ENCODE data around the gene LZTS2.

The LZTS2 gene

DNA sequence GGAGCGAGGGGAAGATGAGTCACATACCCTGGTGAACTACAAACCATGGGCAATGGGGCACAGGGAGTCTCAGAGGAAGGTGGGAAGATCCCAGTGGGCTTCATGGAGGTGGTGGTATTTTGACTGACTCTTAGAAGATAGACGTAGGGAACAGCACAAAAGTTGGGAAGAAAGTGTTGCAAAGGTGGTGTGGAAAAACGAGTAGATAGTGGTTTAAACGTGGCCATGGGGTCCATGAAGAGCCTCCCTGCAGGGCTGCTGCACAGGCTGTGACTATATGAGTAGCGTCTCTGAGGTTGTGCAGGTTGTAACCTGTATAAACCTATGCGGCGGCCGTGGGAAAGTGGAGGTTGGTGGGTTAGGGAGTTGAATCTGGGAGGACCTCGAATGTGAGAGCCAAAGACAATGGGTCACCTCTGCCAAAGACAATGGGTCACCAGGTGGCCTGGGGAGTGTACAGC is 13.8 kb downstream of the LZTS2 start:
- no peak for ATAC-seq
- no peak for TF ChIP-seq TOX (CRISPR knock-in tag; IDR thresholded peaks at IDR 0.05; ENCODE audit: borderline replicate concordance)
- no peak for TF ChIP-seq CSRNP3 (CRISPR knock-in tag; IDR thresholded peaks at IDR 0.05)
- no peak for TF ChIP-seq TSHZ2 (CRISPR knock-in tag; IDR thresholded peaks at IDR 0.05)
- no peak for TF ChIP-seq TCF4 (CRISPR knock-in tag; IDR thresholded peaks at IDR 0.05; ENCODE audit: borderline replicate concordance)
- no peak for TF ChIP-seq PPARA (CRISPR knock-in tag; IDR thresholded peaks at IDR 0.05; ENCODE audit: borderline replicate concordance)
- TF ChIP-seq ESRRG (CRISPR knock-in tag; IDR thresholded peaks at IDR 0.05), result no peak
- no peak for TF ChIP-seq ZFP3 (CRISPR knock-in tag; IDR thresholded peaks at IDR 0.05)
- TF ChIP-seq ISL1 (CRISPR knock-in tag; IDR thresholded peaks at IDR 0.05), result no peak
- no peak for TF ChIP-seq GLIS3 (CRISPR knock-in tag; IDR thresholded peaks at IDR 0.05)

DNA sequence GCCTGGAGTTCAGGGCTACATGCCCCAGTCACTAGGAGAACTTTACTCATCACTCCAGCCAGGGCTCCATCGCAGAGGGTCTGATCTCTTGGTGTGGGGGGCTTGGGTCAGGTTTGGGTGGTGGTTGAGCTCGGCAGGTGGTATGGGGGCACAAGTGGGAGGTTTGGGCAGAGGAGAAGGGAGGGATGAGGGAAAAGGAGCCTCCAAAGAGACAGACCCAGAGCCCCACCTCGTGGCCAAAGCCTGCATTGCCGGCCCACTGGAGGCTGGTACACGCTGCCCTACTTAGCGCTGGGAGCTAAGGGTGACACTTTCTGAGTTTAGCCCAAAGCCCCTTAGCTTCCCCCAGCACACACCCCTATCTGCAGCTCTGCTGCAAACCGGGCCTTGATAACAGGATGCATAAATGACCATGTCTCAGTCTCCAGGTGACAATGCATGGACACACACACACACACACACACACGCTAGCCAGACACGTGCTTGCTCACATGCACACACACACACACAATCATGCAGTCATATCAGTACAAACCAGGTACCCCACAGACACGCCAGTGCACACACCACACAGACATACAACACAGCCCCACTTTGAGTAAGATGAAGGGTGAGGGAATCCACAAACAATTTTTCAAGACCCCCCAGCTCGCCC is 14.7 kb downstream of the LZTS2 start:
- peak; percentile 64 for ATAC-seq
- no peak for TF ChIP-seq ARNTL (CRISPR knock-in tag; IDR thresholded peaks at IDR 0.05; ENCODE audit: borderline replicate concordance, low read depth)
- TF ChIP-seq SNAI2 (CRISPR knock-in tag; IDR thresholded peaks at IDR 0.05), result no peak
- no peak for TF ChIP-seq ZFP3 (CRISPR knock-in tag; IDR thresholded peaks at IDR 0.05)
- TF ChIP-seq TSHZ2 (CRISPR knock-in tag; IDR thresholded peaks at IDR 0.05), result no peak
- TF ChIP-seq ZFP30 (CRISPR knock-in tag; IDR thresholded peaks at IDR 0.05), result no peak
- TF ChIP-seq PATZ1 (CRISPR knock-in tag; IDR thresholded peaks at IDR 0.05; ENCODE audit: borderline replicate concordance), result no peak

GRCh38 chr10:101014966-101015581 is 15.5 kb downstream of the LZTS2 start:
- peak; percentile 16; the same call in 2 of the 3 replicates for ATAC-seq
- TF ChIP-seq POU6F1 (CRISPR knock-in tag; IDR thresholded peaks at IDR 0.05; ENCODE audit: borderline replicate concordance, low read depth) (no peak), RARB (CRISPR knock-in tag; IDR thresholded peaks at IDR 0.05) (no peak), OSR1 (CRISPR knock-in tag; IDR thresholded peaks at IDR 0.05) (no peak), PPARA (CRISPR knock-in tag; IDR thresholded peaks at IDR 0.05; ENCODE audit: borderline replicate concordance) (no peak), ISL1 (CRISPR knock-in tag; IDR thresholded peaks at IDR 0.05) (no peak), ZNF70 (CRISPR knock-in tag; IDR thresholded peaks at IDR 0.05) (no peak), ZNF565 (CRISPR knock-in tag; conservative IDR thresholded peaks at IDR 0.05; ENCODE audit: low read depth) (no peak), BACH2 (CRISPR knock-in tag; IDR thresholded peaks at IDR 0.05; ENCODE audit: borderline replicate concordance) (no peak), ZNF8 (CRISPR knock-in tag; IDR thresholded peaks at IDR 0.05) (no peak), TSHZ2 (CRISPR knock-in tag; IDR thresholded peaks at IDR 0.05) (no peak), ZFP3 (CRISPR knock-in tag; IDR thresholded peaks at IDR 0.05) (no peak), SNAI2 (CRISPR knock-in tag; IDR thresholded peaks at IDR 0.05) (no peak), TCF4 (CRISPR knock-in tag; IDR thresholded peaks at IDR 0.05; ENCODE audit: borderline replicate concordance) (no peak), TOX (CRISPR knock-in tag; IDR thresholded peaks at IDR 0.05; ENCODE audit: borderline replicate concordance) (no peak), GLIS3 (CRISPR knock-in tag; IDR thresholded peaks at IDR 0.05) (no peak)
- TF ChIP-seq, protein P1, sequence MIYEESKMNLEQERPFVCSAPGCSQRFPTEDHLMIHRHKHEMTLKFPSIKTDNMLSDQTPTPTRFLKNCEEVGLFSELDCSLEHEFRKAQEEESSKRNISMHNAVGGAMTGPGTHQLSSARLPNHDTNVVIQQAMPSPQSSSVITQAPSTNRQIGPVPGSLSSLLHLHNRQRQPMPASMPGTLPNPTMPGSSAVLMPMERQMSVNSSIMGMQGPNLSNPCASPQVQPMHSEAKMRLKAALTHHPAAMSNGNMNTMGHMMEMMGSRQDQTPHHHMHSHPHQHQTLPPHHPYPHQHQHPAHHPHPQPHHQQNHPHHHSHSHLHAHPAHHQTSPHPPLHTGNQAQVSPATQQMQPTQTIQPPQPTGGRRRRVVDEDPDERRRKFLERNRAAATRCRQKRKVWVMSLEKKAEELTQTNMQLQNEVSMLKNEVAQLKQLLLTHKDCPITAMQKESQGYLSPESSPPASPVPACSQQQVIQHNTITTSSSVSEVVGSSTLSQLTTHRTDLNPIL (CRISPR knock-in tag; IDR thresholded peaks at IDR 0.05; ENCODE audit: low read depth), result no peak

Data from SK-N-SH treated with all-trans-retinoic acid at 6 μM for 48 hours (cell line).